Measurements from ENCODE around the gene IRF8.

Gene IRF8

DNA sequence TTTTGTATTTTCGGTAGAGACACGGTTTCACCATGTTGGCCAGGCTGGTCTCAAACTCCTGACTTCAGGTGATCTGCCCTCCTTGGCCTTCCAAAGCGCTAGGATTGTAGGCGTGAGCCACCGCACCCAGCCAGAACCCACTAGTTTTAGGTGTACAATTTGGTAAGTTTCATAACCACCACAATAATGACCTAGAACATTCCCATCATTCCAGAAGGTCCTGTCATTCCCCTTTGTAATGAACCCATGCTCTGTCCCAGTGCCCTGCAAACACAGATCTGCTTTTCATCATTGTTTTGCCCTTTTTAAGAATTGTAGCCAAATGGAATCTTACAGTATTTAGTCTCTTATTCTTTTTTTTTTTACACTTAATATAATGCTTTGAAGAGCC is 35.6 kb upstream of the IRF8 start:
- H3K27me3 ChIP-seq: peaks cover 0 to 29% of the 10 kb centered on the region in 2 donors
- no peaks in the 10 kb centered on the region for H3K4me1 ChIP-seq
- no peak overlapping the region for H3K27ac ChIP-seq
- no peak overlapping the region for H3K4me3 ChIP-seq
- H3K36me3 ChIP-seq: no peaks in the 10 kb centered on the region
- peak in 1 of 2 donors; percentile 32 for DNase-seq
- intact Hi-C loops (cut with DNase I; ENCODE audit: low total_unique reads): no loop called here
- no peaks in the 10 kb centered on the region for H3K9me3 ChIP-seq
- no peak for TF ChIP-seq CTCF (IDR thresholded peaks at IDR 0.05)

DNA sequence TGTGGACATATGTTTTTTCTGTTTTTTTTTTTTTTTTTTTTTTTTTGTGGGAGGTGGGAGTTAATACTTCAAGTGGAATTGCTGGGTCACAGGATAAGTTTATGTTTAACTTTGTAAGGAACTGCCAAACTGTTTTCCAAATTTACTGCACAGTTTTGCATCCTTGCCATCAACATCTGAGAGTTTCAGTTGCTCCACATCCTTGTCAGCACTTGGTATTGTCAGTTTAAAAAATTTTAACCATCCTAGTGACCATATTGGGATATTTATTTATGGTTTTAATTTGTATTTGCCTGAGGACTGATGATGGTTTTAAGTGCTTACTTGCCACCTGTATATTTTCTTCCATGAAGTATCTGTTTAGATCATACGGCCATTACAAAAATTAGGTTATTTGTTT is 34.0 kb upstream of the IRF8 start:
- Histone ChIP-seq H3K36me3 (no peaks in the 10 kb centered on the region), H3K4me1 (no peaks in the 10 kb centered on the region), H3K9me3 (no peaks in the 10 kb centered on the region), H3K27me3 (peaks cover 0 to 23% of the 10 kb centered on the region in 2 donors), H3K27ac (no peak overlapping the region), H3K4me3 (no peak overlapping the region)
- no peak for DNase-seq
- intact Hi-C loops (cut with DNase I; ENCODE audit: low total_unique reads): no loop called here
- TF ChIP-seq CTCF (IDR thresholded peaks at IDR 0.05): no peak

DNA sequence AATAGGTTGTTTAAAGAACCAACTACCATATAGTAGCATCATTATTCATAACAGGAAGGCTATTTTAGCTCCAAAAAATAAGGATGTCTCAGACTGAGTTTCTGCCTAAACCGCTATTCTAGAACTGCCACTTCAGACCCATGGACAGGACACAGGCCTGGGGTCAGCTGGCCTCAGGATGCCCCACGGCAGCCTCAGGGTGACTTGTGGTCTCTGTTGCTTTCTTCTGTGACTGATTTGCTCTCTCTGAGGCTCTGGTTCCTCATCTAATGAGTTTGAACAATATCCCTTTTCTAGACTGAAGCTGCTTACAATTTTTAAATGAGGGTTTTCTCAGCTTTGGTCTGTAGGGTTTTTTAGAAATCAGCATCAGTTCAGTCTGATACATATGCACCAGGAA is 31.8 kb upstream of the IRF8 start:
- DNase-seq: no peak
- Histone ChIP-seq H3K27me3 (peaks cover 0 to 21% of the 10 kb centered on the region in 2 donors), H3K27ac (no peak overlapping the region), H3K9me3 (no peaks in the 10 kb centered on the region), H3K36me3 (no peaks in the 10 kb centered on the region), H3K4me3 (no peak overlapping the region), H3K4me1 (no peaks in the 10 kb centered on the region)
- TF ChIP-seq CTCF (IDR thresholded peaks at IDR 0.05): no peak
- intact Hi-C loops (cut with DNase I; ENCODE audit: low total_unique reads): no loop called here

GRCh38 chr16:85868495-85868894 is 30.5 kb upstream of the IRF8 start:
- Histone ChIP-seq H3K27ac (no peak overlapping the region), H3K36me3 (no peaks in the 10 kb centered on the region), H3K4me1 (no peaks in the 10 kb centered on the region), H3K4me3 (no peak overlapping the region), H3K27me3 (peaks cover 0 to 31% of the 10 kb centered on the region in 2 donors), H3K9me3 (no peaks in the 10 kb centered on the region)
- DNase-seq: no peak
- intact Hi-C loops (cut with DNase I; ENCODE audit: low total_unique reads): no loop called here
- no peak for TF ChIP-seq CTCF (IDR thresholded peaks at IDR 0.05)

GRCh38 chr16:85869206-85869605 is 29.8 kb upstream of the IRF8 start:
- no peak overlapping the region for H3K27ac ChIP-seq
- no peak for TF ChIP-seq CTCF (IDR thresholded peaks at IDR 0.05)
- no peaks in the 10 kb centered on the region for H3K4me1 ChIP-seq
- no peaks in the 10 kb centered on the region for H3K36me3 ChIP-seq
- H3K9me3 ChIP-seq: no peaks in the 10 kb centered on the region
- DNase-seq: no peak
- intact Hi-C loops (cut with DNase I; ENCODE audit: low total_unique reads): no loop called here
- no peak overlapping the region for H3K4me3 ChIP-seq
- peaks cover 0 to 34% of the 10 kb centered on the region in 2 donors for H3K27me3 ChIP-seq
